ENCODE data around the gene SNX25. TPM values are rescaled to one million over a fixed set of nuclear protein-coding genes. Genes with fewer than 3 reads are reported as not detected.
"Not testable (repeated sequence)": the region's sequence is repeated elsewhere in the genome, so short reads cannot be mapped to it uniquely, and the experiment has no call there.

Gene SNX25
- total RNA-seq, 4 donors from 2014 or later: 11.3 to 17.3 (median 13.4) TPM

- H3K27ac ChIP-seq: no peak overlapping the region
- no peaks in the 10 kb centered on the region for H3K27me3 ChIP-seq
- TF ChIP-seq POLR2A (IDR thresholded peaks at IDR 0.05) (no peak), CTCF (IDR thresholded peaks at IDR 0.05 in 4 of 5, conservative IDR thresholded peaks at IDR 0.05 in 1 of 5) (no peak)
- DNase-seq (no peak), ATAC-seq (no peak)
- in situ Hi-C loops (cut with MboI; ENCODE audit: low sequenced_read_pairs in 4 of 4) (no loop called here), intact Hi-C loops (cut with DNase I; ENCODE audit: low total_unique reads) (no loop called here)
- no peaks in the 10 kb centered on the region for H3K4me1 ChIP-seq
- H3K4me3 ChIP-seq: no peak overlapping the region
- H3K9me3 ChIP-seq: no peaks in the 10 kb centered on the region
- H3K36me3 ChIP-seq: peaks cover 0 to 3% of the 10 kb centered on the region in 2 donors
Measured at GRCh38 chr4:185196437-185196836, 13.0 kb upstream of the SNX25 start.

- peaks cover 0 to 16% of the 10 kb centered on the region in 2 donors for H3K4me1 ChIP-seq
- H3K9me3 ChIP-seq; ATAC-seq; H3K27me3 ChIP-seq; H3K4me3 ChIP-seq; DNase-seq; H3K27ac ChIP-seq; intact Hi-C loops (cut with DNase I; ENCODE audit: low total_unique reads); H3K36me3 ChIP-seq; in situ Hi-C loops (cut with MboI; ENCODE audit: low sequenced_read_pairs in 4 of 4): not testable (repeated sequence)
Measured at GRCh38 chr4:185198189-185198588, 11.2 kb upstream of the SNX25 start.

- H3K4me1 ChIP-seq: peaks cover 9 to 25% of the 10 kb centered on the region in 2 donors
- no peak for DNase-seq
- H3K36me3 ChIP-seq: no peaks in the 10 kb centered on the region
- H3K9me3 ChIP-seq: no peaks in the 10 kb centered on the region
- H3K4me3 ChIP-seq: no peak overlapping the region
- no peaks in the 10 kb centered on the region for H3K27me3 ChIP-seq
- peak; percentile 29 to 32 for ATAC-seq
- in situ Hi-C loops (cut with MboI; ENCODE audit: low sequenced_read_pairs in 4 of 4): loop anchor here in 3 of 4 donors (10.0 to 25.0 kb wide), 3 partner anchors 185 to 410 kb away; partner anchors contain the start of genes ANKRD37 (in 3 of the 3) and LRP2BP (in 3 of the 3)
- no peak for TF ChIP-seq CTCF (IDR thresholded peaks at IDR 0.05 in 4 of 5, conservative IDR thresholded peaks at IDR 0.05 in 1 of 5)
- TF ChIP-seq POLR2A (IDR thresholded peaks at IDR 0.05): no peak
- H3K27ac ChIP-seq: peak overlapping the region; percentile 85 to 99 (median 97)
- intact Hi-C loops (cut with DNase I; ENCODE audit: low total_unique reads): loop anchor here (2.0 to 10.0 kb wide), 5 partner anchors 60 to 665 kb away; partner anchors contain the start of genes CASP3, PRIMPOL and SLC25A4
Measured at GRCh38 chr4:185201977-185202962, 7.1 kb upstream of the SNX25 start.

GRCh38 chr4:185202984-185203485 lies 6.4 kb upstream of the SNX25 start:
- ATAC-seq (no peak), DNase-seq (no peak)
- in situ Hi-C loops (cut with MboI; ENCODE audit: low sequenced_read_pairs in 4 of 4) (loop anchor here in 3 of 4 donors (10.0 to 25.0 kb wide), 3 partner anchors 184 to 409 kb away; partner anchors contain the start of genes ANKRD37 (in 3 of the 3) and LRP2BP (in 3 of the 3)), intact Hi-C loops (cut with DNase I; ENCODE audit: low total_unique reads) (loop anchor here (2.0 to 10.0 kb wide), 5 partner anchors 61 to 666 kb away; partner anchors contain the start of genes CASP3, PRIMPOL and SLC25A4)
- no peaks in the 10 kb centered on the region for H3K9me3 ChIP-seq
- peak overlapping the region; percentile 85 to 99 (median 97) for H3K27ac ChIP-seq
- no peaks in the 10 kb centered on the region for H3K27me3 ChIP-seq
- peaks cover 9 to 25% of the 10 kb centered on the region in 2 donors for H3K4me1 ChIP-seq
- peak overlapping the region; percentile 63 to 87 (median 74) for H3K4me3 ChIP-seq
- TF ChIP-seq POLR2A (IDR thresholded peaks at IDR 0.05): no peak
- TF ChIP-seq CTCF (IDR thresholded peaks at IDR 0.05 in 4 of 5, conservative IDR thresholded peaks at IDR 0.05 in 1 of 5): no peak
- H3K36me3 ChIP-seq: no peaks in the 10 kb centered on the region

All from gastrocnemius medialis (tissue), 4 donors.